Middle frontal gyrus (tissue), 1 donor: ENCODE measurements around the gene APCDD1.
A peak's percentile ranks its signal among the peaks of the same experiment; 100 is the strongest.
"Not testable (repeated sequence)": the region's sequence is repeated elsewhere in the genome, so short reads cannot be mapped to it uniquely, and the experiment has no call there.

Experiments used
- DNase-seq: peaks from one replicate; pipeline ENCODE4 v3.0.0-alpha.2; 2015; ENCODE audit warnings: low spot score; ENCODE audit errors: extremely low spot score

APCDD1 gene

DNA sequence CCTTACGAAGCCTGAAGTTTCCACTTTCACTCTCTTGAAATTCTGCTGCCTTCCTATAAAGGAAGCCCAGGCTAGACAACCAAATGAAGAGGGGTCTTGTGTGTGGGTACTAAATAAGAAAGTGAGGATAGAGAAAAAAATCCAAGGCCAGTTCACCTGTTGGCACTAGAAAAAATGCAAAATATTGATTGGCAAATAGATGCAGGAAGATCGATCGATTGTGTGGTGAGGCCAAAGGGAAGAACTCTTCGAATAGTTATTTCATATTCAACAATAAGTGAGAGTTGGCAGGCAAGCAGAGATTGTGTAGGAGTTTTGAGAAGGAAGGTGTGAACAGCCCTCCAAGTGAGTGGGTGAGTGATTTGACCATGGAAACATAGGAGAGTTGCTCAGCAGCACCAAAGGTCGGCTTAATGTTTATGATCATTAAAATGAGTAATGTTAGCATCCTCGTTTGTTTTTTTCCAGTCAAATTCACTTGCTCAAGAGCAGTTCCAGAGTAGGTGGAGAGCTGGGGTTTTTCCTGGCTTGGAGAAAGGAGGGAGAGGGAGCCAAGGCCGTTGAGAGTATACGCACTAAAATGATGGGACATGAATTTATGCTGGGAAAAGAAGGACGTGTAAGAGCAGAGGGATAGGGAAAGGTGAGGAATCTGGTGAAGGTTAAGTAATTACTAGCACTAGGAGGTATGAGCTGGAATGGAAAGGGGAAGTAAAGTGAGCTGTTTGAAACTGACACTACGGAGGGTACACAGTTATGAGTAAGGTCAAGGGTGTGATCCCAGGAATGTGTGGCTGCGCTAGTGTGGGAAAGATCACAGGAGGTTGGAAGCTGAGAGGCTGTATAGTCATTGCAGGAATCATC, 70.3 kb downstream of the APCDD1 start:
- DNase-seq: no peak

DNA sequence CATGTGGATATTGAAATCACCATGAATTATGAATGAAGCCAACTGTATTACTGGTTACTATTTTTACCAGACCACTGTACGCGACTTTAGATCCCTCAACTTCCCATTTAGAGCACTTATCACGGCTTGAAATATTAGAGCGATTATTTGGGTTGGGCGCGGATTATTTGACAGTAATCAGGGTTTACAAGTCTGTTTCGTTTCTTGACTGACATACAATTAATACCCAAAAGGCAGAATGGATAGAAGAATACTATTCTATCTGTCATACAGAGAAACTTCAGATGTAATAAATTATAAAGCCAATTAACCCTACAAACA, 70.9 kb downstream of the APCDD1 start:
- DNase-seq: no peak

DNA sequence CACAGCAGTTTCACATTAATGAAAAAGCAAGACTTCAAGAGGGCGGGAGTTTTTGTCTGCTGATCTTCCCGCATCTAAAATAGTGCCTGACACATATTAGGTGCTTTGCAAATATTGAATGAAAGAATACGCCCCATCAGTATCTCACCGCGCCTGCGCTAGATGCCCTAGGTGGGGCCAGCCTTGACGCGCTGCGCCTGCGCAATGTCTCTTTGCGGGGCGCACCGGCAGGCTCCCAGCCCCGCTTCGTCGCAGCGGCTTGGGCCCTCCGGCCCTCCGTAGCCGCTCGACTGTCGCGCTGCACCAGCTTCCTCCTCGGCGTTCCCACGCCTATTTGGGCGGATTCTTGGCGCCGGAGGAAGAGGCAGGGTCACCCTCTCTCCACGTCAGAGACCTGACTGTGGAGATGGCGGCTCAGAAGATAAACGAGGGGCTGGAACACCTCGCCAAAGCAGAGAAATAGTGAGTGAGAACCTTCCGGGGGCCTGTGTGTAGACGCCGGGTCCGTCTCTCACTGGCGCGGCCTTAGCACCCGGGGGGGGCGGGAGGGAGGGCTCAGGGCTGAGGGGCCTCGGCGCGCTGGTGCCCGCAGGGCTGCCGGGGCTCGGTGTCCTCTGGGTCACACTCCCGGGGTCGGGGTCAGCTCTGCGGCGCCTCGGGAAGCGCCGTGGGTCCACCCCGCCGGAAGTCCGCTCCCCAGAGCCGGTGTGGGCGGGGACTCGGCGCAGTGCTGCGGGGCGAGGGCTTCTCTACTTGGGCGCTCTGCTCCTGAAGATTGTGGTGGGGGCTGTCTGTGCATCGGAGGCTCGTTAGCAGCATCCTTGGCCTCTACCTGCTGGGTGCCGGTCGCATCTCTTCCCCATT, 71.5 kb downstream of the APCDD1 start, which contains the start of gene NAPG:
NAPG (plus strand) TSS at position 331 of the 864 bp plus-strand sequence; CDS start at position 407, 76 bp downstream.
- peak; percentile 91 for DNase-seq

GRCh38 chr18:10526561-10526949, 72.1 kb downstream of the APCDD1 start:
- DNase-seq: no peak

GRCh38 chr18:10528439-10528838, 74.0 kb downstream of the APCDD1 start:
- DNase-seq: no peak

- no peak for DNase-seq
These were observed 75.6 kb downstream of the APCDD1 start for GRCh38 chr18:10530002-10530401.

- DNase-seq: no peak
These were observed 76.4 kb downstream of the APCDD1 start for GRCh38 chr18:10530852-10531251.

DNA sequence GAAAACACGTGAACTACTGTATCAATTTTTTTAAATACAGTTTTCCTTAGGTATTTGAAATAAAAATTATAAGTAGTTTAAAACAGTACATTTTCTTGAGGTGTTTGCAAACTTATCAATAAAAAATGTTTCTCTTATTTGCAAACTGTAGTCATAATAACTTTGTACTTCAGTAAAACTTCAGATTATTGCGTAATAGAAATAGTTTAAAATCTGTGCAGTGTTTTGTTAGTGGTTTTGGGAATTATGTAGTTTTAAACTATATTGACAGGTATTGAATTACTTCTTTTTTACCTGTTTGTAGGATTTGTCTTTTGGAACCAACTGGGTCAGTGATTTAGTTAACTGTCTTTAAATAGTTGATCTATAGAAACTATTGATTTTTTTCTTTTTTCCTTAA, 78.7 kb downstream of the APCDD1 start:
- no peak for DNase-seq

DNA sequence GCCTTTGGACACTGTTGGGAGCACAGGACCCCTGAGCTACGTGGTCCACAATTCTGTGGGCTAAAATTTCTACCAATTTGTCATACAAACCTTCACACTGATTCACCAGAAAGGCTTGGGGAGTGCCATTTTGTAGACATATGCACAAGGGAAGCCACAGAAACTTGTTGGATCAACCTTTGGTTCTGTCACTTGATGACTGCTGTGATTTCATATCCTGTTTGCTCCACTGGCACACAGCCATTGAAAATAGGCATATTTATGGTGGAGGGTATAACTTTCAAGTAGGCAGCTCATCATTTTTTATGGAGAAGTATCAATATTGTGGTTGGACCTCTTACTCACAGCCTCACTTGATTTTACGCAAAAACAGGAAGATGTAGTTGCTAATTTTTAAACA, 81.8 kb downstream of the APCDD1 start:
- no peak for DNase-seq

DNA sequence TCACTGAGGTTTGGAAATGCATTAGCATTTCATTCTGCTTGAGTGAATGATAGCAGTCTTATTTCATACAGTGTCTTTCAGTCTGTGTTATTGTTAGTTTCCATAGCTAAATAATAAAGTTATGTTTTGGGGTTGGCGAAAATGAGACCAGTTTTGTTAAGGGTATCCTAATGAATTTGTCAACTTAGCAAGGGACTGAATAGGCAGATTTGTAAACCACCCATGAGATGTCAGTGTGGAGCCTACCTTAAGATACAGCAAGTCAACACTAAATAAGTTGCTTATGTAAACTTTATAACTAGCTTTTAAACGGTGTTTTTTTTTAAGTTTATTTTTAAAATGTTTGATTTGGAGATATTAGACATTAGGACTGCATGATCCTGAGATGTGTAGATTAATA, 83.3 kb downstream of the APCDD1 start:
- no peak for DNase-seq

- DNase-seq: not testable (repeated sequence)
These were observed 84.7 kb downstream of the APCDD1 start for GRCh38 chr18:10539124-10539523.
